ENCODE data around the gene C13orf42.

The C13orf42 gene

DNA sequence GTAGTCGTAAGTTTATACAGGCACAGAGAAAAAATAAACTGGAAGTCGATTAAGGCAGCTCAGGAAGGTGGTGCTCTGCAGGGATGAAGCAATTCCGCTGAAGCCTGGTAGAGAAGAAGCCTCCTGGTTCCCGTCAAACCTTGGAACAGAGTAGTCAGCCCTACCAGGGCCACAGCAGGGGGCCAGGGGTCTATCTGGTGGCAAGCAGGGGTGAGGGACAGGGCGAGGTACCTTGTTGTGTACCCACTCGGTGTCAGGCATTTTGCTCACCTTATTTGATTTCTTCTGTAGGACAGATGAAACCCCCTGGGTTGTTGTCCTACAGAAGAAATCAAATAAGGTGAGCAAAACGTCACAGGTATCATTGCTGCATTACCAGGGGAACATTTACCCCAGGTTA is 70.6 kb downstream of the C13orf42 start:
- TF ChIP-seq, protein P1, sequence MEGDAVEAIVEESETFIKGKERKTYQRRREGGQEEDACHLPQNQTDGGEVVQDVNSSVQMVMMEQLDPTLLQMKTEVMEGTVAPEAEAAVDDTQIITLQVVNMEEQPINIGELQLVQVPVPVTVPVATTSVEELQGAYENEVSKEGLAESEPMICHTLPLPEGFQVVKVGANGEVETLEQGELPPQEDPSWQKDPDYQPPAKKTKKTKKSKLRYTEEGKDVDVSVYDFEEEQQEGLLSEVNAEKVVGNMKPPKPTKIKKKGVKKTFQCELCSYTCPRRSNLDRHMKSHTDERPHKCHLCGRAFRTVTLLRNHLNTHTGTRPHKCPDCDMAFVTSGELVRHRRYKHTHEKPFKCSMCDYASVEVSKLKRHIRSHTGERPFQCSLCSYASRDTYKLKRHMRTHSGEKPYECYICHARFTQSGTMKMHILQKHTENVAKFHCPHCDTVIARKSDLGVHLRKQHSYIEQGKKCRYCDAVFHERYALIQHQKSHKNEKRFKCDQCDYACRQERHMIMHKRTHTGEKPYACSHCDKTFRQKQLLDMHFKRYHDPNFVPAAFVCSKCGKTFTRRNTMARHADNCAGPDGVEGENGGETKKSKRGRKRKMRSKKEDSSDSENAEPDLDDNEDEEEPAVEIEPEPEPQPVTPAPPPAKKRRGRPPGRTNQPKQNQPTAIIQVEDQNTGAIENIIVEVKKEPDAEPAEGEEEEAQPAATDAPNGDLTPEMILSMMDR (IDR thresholded peaks at IDR 0.05): no peak

DNA sequence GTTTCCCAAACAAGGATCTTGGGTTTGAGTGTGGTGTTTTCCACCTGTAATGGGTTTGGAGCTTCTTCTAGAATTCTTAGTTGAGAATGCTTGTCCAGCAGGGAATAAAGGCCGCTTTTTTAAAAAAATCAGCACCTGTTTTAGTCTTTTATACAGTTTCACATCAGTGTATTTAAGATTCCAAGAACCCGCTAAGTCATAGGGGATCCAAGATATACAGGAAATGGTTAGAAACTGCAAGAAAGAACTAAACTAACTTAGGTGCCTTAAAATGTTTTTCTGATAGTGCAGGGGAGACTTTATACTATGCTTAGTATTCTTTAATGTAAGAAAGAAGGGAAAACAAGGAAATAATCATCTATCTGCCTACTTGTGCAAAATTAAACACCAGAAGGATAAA is 74.7 kb downstream of the C13orf42 start:
- TF ChIP-seq, protein P1 (IDR thresholded peaks at IDR 0.05): no peak

DNA sequence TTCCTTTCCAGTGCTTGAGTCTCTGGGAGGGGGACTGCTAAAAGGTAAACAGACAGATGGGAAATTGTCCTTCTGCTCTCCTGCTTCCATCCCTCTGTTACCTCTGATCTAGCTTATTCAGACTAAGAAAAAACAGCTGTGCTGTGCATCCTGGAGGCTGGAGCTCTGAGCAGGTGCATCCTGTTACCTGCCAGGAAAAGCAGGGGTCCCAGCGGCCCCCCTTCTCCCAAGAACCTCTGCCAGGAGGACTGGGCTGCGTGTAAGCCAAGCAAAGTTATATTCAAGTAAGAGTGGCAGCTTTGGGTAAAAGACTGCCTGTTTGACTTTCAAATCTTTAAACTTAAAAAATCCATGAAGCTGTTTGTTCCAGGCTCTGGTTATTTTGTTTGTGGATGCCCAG is 75.1 kb downstream of the C13orf42 start:
- TF ChIP-seq, protein P1 (IDR thresholded peaks at IDR 0.05): no peak

DNA sequence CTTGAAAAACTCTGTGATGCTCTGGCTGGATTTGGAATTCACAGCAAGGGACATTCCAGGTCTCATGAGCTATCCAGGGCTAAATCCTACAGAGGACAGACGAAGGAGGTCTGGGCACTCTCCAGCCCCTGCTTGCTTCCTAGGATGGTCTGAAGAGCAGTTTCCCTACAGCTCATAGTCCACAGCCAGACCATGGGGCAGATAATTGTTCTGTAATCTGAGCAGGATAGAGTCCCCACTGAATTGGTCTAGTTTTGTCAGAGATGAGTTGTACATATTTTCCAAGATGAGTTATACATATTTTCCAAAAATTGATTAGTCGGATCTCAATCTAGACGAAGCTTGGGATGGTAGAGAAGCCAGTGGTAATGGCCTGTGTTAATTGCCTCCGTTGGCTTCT is 75.6 kb downstream of the C13orf42 start:
- TF ChIP-seq, protein P1 (IDR thresholded peaks at IDR 0.05): no peak

DNA sequence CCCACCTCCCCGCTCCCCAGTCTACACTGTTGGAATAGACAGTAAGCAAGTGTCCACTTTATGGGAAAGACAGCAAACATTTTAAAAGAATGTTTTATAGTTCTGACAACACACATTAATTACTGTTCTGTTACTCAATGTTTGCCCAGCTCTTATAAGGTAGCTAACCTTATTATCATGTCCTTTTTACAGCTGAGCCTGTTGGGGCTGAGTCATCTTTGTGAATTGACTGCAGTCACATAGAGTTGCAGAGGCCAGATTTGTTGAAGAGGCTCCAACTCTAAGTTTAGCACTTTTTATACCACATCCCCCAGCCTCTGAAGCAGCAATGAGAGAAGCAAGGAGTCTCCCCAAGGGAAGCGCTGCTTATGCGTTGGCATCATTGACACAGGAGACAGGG is 76.2 kb downstream of the C13orf42 start:
- TF ChIP-seq, protein P1 (IDR thresholded peaks at IDR 0.05): no peak

DNA sequence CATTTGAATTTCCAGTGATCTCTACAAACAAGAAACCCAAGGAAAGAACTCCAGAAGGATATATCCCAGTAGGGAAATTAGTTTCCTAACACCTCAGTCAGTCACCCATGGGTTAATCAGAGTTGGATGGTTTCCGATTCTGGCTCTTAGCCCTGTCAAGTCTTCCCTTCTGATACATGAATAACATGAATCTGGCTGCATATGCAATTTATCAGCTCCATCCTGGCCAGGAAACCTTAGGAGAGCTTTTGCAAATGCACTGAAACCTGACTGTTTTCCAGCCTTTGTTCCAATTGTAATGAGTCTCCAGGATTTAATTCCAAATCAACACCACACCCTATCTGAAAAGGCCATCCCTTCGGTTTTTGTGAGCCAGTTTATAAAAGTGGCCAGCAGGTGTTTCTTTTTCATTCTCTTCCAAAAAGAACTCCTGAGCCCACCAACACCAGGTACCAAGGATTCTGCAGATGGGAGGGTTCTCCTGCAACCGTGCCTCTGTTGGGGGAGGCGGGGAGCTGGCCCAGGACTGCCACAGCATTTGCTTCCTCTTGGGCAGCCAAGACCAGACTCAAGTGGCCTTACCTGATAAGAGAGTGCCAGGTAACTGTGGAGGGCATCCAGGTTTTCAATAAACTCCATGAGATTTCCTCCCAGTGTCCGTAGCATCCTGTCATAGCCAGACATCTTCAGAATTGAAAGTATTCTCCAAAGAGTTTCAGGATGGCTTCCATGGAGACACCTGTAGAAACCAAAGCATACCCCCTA is 77.5 kb downstream of the C13orf42 start:
- TF ChIP-seq, protein P1 (IDR thresholded peaks at IDR 0.05): no peak

DNA sequence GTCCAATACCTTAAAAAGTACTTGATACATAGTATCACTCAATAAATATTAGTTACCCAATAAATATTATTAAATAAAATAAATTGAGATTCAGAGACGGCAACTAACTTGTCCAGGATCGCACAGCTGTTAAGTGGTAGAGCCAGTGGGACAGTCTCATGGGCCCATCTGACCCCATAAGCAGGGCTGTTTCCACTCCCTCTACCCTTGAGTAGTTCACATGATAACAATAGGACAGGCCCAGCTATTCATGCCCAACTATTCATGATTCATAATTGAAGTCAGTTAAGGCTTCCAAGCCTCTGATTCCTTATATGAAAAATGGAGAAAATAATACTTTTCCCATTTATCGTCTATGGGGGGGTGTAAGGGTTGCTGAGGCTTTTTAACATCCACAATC is 78.2 kb downstream of the C13orf42 start:
- TF ChIP-seq, protein P1 (IDR thresholded peaks at IDR 0.05): no peak
